Measurements from ENCODE around the gene RBM15.

RBM15 gene

GRCh38 chr1:110338886-110339406 is at the start of gene RBM15:
Gene RBM15, plus strand, starts transcription at chr1:110339377. Its CDS starts 29 bp downstream, at chr1:110339406.
- Histone ChIP-seq H3K36me3 (ENCODE audit: control insufficient read depth, insufficient read depth, low read length) (peaks cover 16% of the 10 kb centered on the region), H3K4me3 (replicated peaks; ENCODE audit: low read depth, low read length) (peak within 1 kb of the TSS; percentile 99), H3K27me3 (replicated peaks; ENCODE audit: control insufficient read depth, insufficient read depth, low read length) (no peaks in the 10 kb centered on the region)
- TF ChIP-seq, protein P1, sequence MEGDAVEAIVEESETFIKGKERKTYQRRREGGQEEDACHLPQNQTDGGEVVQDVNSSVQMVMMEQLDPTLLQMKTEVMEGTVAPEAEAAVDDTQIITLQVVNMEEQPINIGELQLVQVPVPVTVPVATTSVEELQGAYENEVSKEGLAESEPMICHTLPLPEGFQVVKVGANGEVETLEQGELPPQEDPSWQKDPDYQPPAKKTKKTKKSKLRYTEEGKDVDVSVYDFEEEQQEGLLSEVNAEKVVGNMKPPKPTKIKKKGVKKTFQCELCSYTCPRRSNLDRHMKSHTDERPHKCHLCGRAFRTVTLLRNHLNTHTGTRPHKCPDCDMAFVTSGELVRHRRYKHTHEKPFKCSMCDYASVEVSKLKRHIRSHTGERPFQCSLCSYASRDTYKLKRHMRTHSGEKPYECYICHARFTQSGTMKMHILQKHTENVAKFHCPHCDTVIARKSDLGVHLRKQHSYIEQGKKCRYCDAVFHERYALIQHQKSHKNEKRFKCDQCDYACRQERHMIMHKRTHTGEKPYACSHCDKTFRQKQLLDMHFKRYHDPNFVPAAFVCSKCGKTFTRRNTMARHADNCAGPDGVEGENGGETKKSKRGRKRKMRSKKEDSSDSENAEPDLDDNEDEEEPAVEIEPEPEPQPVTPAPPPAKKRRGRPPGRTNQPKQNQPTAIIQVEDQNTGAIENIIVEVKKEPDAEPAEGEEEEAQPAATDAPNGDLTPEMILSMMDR (IDR thresholded peaks at IDR 0.05; ENCODE audit: insufficient read depth, low read length, poor library complexity, severe bottlenecking) = no peak
- peak; percentile 99 for DNase-seq (ENCODE audit: extremely low read depth, insufficient read length)

- H3K36me3 ChIP-seq (ENCODE audit: control insufficient read depth, insufficient read depth, low read length) = no peaks in the 10 kb centered on the region
- no peaks in the 10 kb centered on the region for H3K27me3 ChIP-seq (replicated peaks; ENCODE audit: control insufficient read depth, insufficient read depth, low read length)
- TF ChIP-seq, protein P1 (IDR thresholded peaks at IDR 0.05; ENCODE audit: insufficient read depth, low read length, poor library complexity, severe bottlenecking) = no peak
- H3K4me3 ChIP-seq (replicated peaks; ENCODE audit: low read depth, low read length) = no peak overlapping the region
- no peak for DNase-seq (ENCODE audit: extremely low read depth, insufficient read length)
Observed at GRCh38 chr1:110291241-110292030, 47.7 kb upstream of the RBM15 start.

GRCh38 chr1:110292031-110292741 is 47.0 kb upstream of the RBM15 start:
- DNase-seq (ENCODE audit: extremely low read depth, insufficient read length) = no peak
- H3K27me3 ChIP-seq (replicated peaks; ENCODE audit: control insufficient read depth, insufficient read depth, low read length) = no peaks in the 10 kb centered on the region
- no peaks in the 10 kb centered on the region for H3K36me3 ChIP-seq (ENCODE audit: control insufficient read depth, insufficient read depth, low read length)
- TF ChIP-seq, protein P1 (IDR thresholded peaks at IDR 0.05; ENCODE audit: insufficient read depth, low read length, poor library complexity, severe bottlenecking) = no peak
- no peak overlapping the region for H3K4me3 ChIP-seq (replicated peaks; ENCODE audit: low read depth, low read length)

DNA sequence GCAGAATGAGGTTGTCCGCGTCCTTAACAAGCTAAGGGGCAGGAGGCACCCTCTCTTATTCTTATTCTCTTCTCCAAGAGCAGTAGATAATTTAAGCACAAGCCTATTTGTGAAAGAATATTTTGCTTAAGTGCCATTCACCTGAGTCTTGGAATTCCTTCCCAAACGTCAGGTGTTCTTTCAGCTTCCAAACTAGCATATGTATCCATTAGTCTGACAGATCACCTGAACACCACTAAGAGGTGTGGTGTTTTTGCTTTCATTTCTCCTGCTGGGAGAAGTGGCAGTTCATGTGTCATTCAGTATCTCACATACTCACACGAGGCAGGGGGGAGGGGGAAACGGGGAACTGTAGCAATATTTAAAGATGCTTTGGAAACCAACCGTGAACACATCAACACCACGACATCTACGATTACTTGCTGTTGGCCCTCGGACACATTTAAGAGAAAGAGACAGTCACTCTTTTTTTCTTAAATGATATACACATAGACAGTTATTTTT is 45.5 kb upstream of the RBM15 start:
- H3K36me3 ChIP-seq (ENCODE audit: control insufficient read depth, insufficient read depth, low read length) = no peaks in the 10 kb centered on the region
- TF ChIP-seq, protein P1 (IDR thresholded peaks at IDR 0.05; ENCODE audit: insufficient read depth, low read length, poor library complexity, severe bottlenecking) = no peak
- H3K4me3 ChIP-seq (replicated peaks; ENCODE audit: low read depth, low read length) = no peak overlapping the region
- no peaks in the 10 kb centered on the region for H3K27me3 ChIP-seq (replicated peaks; ENCODE audit: control insufficient read depth, insufficient read depth, low read length)
- no peak for DNase-seq (ENCODE audit: extremely low read depth, insufficient read length)

GRCh38 chr1:110294308-110294707 is 44.9 kb upstream of the RBM15 start:
- DNase-seq (ENCODE audit: extremely low read depth, insufficient read length) = no peak
- TF ChIP-seq, protein P1 (IDR thresholded peaks at IDR 0.05; ENCODE audit: insufficient read depth, low read length, poor library complexity, severe bottlenecking) = no peak
- no peaks in the 10 kb centered on the region for H3K36me3 ChIP-seq (ENCODE audit: control insufficient read depth, insufficient read depth, low read length)
- H3K4me3 ChIP-seq (replicated peaks; ENCODE audit: low read depth, low read length) = no peak overlapping the region
- H3K27me3 ChIP-seq (replicated peaks; ENCODE audit: control insufficient read depth, insufficient read depth, low read length) = no peaks in the 10 kb centered on the region
